ENCODE data around the gene PITX1.

Gene PITX1

DNA sequence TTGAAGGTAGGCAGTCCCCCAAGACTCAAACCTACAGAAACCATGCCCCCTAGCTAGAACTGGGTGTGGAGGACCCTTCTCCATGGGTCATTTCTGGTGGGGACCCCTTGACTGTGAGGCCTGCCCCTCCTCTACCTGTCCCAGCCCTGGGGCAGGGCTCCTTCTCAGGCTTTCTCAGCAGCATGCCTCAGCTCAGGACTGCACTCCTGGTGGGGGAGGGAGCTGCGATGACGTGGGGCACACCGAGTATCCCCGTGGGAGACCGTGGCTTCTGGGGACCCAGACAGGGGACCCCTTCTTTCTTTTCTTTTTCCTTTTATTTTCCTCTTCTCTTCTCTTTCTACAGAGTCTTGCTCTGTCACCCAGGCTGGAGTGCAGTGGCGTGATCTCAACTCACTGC lies 27.0 kb upstream of the PITX1 start:
- no peak for DNase-seq

GRCh38 chr5:135060021-135060420 lies 26.0 kb upstream of the PITX1 start:
- DNase-seq, result no peak

- DNase-seq, result no peak
These were observed 25.2 kb upstream of the PITX1 start for GRCh38 chr5:135059000-135059923.

DNA sequence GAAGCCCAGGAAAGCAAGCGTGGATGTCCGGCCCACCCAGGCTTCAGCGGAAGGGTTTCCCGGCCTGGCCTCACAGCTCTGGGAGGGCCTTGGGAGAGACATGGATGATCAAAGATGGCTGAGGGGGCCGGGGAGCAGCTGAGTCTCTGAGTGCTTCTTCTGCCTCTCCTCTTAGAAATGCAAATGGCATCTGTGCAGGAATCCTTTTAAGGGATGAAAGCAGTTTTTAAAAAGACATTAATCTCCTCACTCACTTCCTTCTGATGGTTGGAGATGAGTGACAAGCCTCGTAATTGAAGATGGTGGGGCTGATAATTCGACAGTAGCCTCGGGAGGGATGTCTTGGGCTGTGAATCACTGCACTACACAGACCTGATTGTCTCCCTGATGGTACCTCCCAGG lies 24.3 kb upstream of the PITX1 start:
- no peak for DNase-seq

GRCh38 chr5:135057233-135057632 lies 23.2 kb upstream of the PITX1 start:
- DNase-seq, result no peak

DNA sequence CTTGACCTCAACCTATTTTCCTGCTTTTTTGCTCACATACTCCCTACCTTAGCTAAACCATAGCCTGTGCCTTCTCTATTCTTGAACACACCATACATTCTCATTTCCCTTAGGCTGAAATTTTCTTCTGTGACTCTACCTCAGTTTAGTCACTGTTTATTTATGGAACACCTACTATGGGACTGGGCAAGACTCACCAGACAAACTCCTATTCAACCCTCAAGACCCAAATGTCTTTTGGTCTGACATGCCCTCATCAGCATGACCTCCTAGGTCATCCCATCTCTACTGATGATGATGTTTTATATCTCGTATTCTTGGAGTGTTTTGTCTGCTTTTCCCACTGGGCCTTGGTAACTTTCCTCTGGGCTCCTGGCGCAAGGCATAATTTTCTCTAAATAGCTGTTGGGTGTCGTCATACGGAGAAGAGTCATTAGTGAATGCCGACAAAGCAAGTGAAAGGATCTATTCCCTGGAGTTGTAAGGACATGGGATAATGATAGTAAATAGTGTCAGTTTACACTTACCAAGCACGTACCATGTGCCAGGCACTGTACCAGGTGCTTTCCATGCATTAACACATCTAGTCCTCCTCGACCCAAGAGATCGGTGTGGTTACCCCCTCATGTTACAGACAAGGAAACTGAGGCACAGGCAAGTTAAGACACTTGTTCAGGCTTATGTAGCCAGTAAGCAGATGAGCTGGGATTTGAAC lies 22.4 kb upstream of the PITX1 start:
- DNase-seq, result no peak

- no peak for DNase-seq
These were observed 21.4 kb upstream of the PITX1 start for GRCh38 chr5:135055396-135055795.

- DNase-seq, result no peak
These were observed 20.5 kb upstream of the PITX1 start for GRCh38 chr5:135054546-135054945.

GRCh38 chr5:135053989-135054388 lies 20.0 kb upstream of the PITX1 start:
- no peak for DNase-seq

GRCh38 chr5:135053278-135053677 lies 19.2 kb upstream of the PITX1 start:
- no peak for DNase-seq

DNA sequence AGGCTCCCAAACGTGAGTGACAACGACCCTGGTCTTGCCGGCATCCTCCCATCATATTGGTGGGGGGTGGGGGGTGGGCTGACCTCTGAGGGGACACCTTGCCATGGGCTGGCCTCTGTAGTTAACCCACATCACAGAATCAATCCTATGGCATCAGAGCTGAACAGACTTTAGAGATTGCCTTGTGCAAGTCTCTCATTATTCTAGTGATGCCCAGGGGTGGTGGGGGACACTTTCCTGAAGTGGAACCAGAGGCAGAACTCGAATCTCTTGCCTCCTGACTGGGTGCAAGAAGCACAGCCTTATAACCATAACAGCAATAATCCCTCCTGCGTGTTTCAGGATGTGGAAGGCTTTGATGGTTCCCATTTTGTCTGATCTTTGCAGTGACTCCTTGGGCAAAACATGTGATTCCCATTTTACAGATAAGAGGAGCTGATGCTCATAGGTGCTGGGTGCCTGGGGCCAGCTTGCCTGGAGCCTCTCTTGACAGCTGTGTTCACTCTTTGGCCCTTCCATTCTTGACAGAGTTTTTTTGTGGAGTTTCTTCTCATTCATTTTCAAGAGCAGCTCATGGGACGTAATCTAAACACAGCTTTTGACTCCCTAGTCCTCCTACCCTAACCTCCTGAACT lies 18.6 kb upstream of the PITX1 start:
- no peak for DNase-seq

GRCh38 chr5:135051872-135052271 lies 17.8 kb upstream of the PITX1 start:
- no peak for DNase-seq

DNA sequence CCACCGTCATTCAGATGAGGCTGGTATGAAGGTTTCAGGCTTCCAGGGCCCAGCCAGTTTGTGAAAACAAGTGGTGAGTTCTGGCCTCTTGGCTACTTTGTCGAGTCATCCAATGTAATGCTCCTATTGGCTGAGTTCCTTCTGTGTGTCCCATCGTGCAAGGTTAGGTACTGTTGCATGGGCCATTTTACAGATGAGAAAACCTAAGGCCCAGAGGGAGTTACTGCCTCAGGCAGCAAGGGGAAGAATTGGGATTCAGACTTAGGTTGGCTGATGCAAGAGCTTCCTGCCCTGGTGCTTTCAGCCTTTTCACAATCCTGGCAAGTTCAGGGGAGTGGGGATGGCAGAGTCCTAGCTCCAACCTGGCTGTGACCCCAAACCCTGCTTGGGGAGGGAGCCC lies 17.4 kb upstream of the PITX1 start:
- DNase-seq, result no peak

DNA sequence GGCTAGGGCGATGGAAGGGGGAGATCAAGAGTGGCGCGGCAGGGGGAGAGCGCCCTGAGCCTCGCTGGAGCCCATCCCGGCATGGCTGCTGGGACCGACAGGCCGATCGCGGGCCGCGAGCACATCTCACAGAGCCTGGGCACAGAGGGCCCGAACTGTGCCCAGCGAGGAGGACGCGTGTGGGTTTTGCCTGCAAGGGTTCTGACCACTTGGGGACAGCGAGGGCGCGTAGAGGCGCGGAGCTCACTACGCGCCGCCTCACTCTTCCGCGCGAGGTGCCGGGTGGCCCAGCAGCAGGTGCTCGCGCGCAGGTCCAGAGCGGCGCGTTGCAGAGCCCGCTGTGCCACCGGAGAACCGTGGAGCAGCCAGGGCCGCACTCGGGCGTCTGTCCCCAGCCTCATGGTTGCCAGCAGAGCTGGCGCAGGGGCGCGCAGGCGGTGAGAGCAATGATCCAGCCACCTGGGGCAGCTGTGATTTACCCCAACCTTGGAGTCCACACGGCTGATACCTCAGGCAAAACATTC lies 16.3 kb upstream of the PITX1 start:
- DNase-seq, result no peak

DNA sequence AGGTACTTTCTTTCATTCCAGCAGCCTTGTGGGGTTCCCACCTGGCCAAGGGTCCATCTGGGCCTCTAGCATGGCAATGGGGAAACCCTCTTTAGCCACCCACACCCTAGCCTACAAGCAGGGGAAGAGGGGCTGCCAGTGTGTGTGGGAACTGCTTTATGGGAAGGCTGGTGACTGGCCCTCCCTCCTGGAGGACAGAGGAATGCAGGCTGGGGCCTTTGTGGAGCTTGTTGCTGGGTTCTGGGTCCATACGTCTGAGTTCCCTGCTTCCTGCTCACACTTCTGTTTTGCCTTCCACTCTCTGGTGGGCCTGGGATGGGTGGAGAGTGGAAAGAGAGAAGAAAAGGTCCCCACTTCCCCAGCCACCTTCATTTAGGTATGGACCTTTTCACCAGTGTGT lies 14.9 kb upstream of the PITX1 start:
- no peak for DNase-seq

GRCh38 chr5:135048286-135048685 lies 14.3 kb upstream of the PITX1 start:
- no peak for DNase-seq

DNA sequence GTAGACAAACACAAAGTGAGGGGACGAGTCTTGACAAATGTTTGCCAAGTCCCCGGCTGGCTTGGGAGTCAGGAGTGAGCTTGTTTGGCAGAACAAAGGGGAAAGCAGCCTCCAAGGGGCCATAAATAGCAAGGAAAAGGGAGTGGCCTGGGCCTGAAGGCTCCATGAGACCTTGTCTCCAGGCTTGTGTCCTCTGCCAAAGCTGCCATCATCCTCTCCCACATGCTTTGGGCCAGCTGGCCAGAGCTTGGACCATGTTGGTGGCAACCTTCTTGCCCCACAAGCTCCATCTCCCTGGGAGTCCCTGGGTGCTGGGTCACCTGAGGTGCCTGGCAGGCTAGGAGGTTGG lies 13.3 kb upstream of the PITX1 start:
- no peak for DNase-seq

- DNase-seq, result no peak
These were observed 12.8 kb upstream of the PITX1 start for GRCh38 chr5:135046661-135047346.

DNA sequence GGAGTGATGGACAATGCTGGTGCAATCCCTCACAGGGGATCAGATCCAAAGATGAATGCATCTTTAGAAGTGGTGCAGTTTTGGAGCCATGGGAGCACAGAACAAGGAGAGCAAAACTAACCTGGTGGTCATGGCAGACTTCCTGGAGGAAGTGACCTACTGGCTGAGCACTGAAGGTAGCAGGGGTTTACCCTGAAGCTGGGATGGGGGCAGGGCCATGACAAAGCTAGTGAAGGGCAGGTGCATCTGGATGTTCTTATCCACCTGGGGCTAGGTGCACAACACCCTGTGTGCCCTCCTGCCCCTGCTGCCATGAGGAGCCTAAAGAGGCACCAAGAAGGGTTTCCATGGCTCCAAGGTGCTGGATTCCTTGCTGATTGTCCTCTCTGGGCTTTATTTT lies 11.5 kb upstream of the PITX1 start:
- no peak for DNase-seq

- DNase-seq, result no peak
These were observed 8.6 kb upstream of the PITX1 start for GRCh38 chr5:135042595-135042994.

DNA sequence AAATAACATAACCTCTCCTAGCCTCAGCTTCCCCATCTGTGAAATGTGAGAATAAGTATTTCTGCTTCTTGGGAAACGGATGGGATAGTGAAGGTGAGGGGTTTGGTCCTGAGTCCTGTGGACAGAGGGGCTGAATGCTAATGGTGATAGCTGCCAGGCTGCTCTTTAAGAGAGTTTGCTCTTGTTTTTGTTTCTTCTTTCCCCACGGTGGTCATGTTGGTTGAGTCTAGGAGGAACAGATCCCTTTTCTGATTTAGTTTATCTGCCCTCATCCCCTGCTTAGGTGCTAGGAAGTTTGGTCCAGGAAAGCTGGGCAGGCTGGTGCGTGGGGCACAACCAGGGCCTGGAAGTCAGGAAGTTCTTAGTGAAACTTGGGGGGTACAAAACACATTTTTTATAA lies 7.7 kb upstream of the PITX1 start:
- DNase-seq, result no peak

DNA sequence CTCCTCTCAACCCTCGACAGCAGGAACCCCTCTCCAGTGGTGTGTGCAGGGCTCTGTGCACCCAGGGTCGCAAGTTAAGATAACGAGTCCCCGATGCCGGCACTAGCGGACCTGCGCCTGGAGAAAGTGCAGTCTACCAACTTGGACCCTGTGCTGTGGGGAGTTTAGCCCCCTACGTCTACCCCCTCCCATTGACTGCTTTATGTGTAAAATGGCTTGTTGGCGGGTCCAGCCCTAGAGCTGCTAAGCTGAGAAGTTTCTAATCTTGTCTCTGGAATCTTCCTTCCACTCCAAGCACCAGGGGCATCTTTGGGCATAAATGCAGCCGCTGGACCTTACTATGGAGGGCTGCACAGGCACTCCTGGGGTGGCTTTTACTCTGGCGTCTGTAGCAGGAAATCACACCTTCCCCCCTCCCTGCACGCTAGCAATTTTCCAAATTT lies 7.1 kb upstream of the PITX1 start:
- DNase-seq, result no peak
